Limb (tissue), 2 donors: ENCODE data around the gene KCTD7.
"Not testable (repeated sequence)": the region's sequence is repeated elsewhere in the genome, so short reads cannot be mapped to it uniquely, and the experiment has no call there.

ENCODE experiments used
- DNase-seq, 2 donors: peaks; one replicate each; pipeline ENCODE4 v3.0.0-alpha.2; 2016; ENCODE audit errors: extremely low spot score in 2 of 2

KCTD7 gene

DNA sequence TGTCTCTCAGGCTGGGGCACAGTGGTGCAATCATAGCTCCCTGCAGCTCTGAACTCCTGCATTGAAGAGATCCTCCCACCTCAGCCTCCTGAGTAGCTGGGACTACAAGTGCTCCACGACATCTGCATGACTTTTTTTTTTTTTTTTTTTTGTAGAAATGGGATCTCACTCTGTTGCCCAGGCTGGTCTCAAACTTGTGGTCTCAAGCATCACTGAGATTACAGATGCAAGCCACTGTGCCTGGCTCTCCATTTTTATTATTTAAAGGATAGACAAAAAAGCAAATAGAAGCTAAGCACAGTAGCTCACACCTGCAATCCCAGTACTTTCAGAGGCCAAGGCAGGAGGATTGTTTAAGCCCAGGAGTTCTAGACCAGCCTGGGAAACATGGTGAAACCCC, 13.0 kb upstream of the KCTD7 start:
- no peak for DNase-seq

DNA sequence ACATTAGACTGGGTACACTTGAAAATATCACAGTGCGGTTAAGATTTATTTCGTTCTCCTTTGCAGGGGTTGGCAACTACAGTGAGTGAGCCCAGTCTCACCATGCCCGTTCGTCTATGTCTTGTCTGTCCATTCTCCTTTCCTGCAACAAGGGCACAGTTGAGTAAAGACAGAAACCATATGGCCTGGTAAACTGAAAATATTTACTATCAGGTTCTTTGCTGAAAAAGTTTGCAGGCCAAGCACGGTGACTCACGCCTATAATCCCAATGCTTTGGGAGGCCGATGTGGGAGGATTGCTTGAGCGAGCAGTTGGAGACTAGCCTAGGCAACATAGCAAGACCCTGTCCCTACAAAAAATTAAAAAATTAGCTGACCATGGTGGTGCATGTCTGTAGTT, 11.4 kb upstream of the KCTD7 start:
- no peak for DNase-seq

DNA sequence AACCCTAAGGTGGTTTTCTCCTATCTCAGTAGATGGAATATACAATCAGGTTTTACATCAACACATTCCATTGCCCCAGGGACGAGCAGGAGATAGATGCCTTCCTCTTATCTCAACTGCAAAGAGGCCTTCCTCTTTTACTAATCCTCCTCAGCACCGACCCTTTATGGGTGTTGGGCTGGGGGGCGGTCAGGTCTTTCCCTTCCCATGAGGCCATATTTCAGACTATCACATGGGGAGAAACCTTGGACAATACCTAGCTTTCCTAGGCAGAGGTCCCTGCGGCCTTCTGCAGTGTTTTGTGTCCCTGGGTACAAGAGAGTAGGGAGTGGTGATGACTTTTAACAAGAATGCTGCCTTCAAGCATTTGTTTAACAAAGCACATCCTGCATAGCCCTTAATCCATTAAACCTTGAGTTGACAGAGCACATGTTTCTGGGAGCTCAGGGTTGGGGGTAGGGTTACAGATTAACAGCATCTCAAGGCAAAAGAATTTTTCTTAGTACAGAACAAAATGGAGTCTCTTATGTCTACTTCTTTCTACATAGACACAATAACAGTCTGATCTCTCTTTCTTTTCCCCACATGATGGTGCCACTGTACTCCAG, 9.2 kb upstream of the KCTD7 start:
- DNase-seq, result not testable (repeated sequence)

DNA sequence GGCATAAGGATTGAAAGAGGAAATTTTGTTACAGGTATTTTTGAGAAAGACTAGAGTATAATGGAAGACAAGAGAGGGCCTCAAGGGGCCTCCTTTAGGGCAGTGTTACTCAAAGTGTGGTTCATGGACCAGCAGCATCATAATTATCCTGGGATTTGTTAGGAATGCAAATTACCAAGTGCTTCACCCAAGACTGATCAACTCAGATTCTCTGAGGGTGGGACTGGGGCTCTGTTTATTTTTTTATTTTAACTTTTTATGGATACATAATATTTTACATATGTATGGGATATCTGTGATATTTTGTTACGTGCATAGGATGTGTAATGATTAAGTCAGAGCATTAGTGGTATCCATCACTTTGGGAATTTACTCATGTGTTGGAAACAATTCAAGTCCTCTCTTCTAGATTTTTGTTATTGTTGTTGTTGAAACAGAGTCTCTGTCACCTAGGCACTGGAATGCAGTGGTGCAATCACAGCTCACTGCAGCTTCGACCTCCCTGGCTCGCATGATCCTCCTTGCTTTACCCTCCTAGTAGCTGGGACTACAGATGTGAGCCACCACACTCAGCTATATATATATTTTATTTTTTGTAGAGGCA, 2.2 kb upstream of the KCTD7 start:
- no peak for DNase-seq

DNA sequence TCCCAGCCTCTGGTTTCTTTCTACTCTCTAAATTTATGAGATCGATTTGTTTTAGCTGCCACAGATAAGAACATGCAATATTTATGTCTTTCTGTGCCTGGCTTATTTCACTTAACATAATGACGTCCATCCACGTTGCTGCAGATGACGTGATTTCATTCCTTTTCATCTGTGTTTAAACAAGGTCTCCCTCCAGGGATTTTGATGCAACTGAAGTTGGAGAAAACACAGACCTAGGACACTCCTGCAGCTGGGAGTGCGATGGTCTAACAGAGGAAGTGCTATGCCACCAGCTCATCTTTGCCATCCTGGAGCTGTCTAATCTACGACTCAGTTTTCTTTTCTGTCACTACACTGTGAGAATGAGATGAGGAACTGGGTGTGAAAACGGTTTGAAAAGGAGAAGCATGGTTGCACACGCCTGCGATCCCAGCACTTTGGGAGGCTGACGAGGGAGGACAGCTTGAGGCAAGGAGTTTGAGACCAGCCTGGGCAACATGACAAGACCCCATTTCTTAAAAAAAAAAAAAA, 1.5 kb upstream of the KCTD7 start:
- DNase-seq, result no peak

DNA sequence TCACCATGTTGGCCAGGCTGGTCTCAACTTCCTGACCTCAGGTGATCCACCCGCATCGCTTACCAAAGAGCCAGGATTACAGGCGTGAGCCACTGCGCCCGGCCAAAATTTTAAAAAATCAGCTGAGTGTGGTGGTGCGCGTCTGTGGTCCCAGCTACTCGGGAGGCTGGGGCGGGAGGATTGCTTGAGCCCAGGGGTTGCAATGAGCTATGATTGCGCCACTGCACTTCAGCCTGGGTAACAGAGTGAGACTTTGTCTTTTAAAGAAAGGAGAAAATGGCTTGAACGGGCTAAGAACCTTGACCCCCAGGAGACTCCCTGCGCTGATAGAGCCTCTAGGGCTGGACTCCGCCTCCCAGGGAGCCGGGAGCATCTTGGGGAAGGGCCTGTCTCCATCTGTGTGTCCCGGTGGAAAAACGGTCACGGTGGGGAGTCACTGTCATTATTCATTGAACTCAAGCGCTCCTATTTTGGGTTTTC, 760 bp upstream of the KCTD7 start:
- DNase-seq, result no peak

DNA sequence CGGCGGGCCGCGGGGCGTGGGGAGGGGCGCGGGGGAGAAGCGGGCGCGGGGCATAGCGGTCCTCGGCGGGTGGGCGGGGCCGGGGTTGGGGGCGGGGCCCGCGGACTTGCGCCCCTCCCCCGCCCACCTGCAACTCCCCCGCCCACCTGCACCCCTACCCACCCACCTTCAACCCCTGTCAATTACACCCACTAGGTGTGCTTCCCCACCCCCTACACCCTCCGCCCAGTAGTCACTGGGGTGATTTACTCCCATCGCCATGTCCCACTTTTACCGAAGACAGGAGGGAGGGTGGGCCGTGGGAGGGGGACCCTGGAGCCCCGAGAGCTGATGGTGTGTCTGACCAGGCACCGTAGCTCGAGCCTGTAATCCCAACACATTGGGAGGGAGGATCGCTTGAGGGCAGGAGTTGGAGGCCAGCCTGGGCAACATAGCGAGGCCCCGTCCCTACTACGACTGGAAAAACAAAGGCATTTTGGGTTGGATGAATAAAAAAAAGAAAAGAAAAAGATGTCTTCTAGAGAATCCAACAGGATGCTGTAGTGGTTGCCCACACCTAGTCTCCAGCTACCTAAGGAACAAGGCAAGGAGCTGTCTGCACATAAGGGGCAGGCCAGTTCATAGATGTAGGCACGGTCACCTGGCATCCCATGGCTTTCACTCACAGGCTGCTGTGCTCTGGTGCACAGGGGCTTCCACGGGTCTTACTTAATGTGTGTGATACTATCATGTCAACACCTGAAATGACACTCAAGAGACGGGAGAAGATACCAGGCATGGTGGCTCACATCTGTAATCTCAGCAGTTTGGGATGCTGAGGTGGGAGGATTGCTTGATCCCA, 761 bp downstream of the KCTD7 start:
- DNase-seq, result peak in 1 of 2 donors; percentile 29

DNA sequence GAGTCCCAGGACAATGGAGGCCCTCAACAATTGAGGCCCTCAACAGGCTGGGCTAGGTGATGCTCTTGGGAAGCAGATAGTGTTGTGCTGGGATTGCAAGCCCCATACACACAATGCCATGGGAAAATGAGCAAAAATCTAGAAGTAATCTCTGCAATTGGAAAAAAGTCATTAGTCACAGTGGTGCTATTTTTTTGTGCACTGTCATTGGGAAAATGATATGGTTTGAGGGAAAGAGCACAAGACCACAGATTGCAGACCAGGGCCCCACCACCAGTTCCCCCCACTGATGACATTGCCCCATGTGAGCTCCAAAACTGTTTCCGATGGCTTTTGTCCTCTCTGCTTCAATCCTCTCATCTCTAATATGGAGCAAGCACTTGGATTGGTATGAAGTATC, 1.9 kb downstream of the KCTD7 start:
- no peak for DNase-seq

DNA sequence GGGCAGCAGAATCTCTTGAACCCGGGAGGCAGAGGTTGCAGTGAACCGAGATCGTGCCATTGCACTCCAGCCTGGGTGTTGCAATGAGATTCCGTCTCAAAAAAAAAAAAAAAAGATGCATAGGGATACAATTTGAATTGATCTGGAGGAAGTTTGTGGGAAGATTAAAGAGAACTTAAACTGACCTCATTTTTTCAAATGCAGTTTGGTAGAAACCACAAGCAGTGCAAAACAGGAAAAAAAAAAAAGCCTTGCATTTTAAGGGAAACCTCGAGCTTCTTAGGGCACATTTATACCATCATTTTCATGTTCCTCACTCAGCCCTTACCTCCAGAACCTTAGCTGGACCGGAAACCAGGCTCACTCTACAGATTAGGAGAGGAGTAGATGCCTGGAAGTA, 2.8 kb downstream of the KCTD7 start:
- DNase-seq, result no peak

DNA sequence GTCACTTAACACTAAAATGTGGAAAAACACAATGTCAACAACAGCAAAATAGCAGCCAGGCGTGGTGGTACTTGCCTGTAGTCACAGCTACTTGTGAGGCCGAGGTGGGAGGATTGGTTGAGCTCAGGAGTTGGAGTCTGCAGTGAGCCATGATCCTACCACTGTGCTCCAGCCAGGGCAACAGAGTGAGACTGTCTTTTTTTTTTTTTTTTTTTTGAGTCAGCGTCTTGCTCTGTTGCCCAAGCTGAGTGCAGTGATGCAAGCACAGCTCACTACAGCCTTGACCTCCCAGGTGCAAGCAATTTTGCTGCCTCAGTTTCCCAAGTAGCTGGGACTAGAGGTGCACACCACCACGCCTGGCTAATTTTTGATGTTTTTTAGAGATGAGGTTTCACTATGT, 6.1 kb downstream of the KCTD7 start:
- no peak for DNase-seq

DNA sequence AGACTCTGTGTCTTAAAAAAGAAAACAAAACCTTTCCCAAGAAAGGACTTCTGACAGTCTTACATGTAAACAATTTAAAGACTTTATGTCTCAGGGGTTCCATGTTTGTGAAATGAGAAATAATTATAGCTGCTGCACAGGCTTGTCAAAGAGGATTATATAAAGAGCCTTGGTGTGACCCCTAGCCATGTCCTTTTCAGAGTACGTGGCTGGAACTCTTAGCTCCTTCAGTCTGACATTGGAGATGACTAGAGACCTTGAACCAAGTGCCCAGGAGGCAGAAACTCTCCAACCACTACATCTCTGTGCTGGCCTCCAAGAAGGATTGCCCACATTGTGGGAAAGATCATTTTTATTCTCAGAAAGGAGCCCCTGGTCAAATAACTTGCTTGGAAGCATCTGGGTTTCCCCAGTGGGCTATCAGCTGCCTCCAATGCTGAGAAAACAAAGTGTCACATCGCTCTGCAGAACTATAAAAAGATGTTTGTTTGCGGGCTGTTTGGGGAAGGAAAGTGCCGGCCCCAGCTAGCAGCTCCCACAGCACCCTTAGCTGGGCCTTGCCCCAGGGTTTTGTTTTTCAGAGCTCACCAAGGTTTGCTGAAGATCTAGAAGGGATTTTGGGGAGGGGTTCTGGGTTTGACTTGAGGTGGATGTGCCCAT, 6.8 kb downstream of the KCTD7 start:
- not testable (repeated sequence) for DNase-seq

DNA sequence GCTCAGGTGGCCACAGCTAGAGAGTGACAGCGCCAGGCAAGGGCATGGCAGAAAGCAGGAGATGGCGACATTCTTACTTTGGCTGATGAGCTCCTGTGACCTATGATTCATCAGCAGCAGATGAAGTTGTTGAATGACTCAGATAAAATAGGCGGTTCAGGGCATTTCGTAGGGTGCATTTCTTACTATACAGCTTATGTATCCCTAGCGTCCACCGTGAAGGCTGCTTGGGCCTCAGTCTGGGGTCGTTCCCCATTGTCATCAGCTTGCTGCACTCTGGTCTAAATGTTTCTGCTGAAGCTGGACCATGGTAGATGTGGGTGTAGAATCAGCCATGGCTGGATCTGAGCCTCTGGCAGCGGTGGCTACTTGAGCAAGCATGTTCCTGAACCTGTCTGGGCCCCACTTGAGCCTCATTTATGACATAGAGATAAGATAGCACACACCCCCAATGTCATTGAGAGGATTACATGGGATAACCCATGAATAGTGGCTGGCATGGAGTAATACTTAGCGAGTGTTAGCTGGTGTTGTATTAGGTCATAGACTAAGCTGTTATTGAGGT, 7.4 kb downstream of the KCTD7 start:
- DNase-seq, result not testable (repeated sequence)

DNA sequence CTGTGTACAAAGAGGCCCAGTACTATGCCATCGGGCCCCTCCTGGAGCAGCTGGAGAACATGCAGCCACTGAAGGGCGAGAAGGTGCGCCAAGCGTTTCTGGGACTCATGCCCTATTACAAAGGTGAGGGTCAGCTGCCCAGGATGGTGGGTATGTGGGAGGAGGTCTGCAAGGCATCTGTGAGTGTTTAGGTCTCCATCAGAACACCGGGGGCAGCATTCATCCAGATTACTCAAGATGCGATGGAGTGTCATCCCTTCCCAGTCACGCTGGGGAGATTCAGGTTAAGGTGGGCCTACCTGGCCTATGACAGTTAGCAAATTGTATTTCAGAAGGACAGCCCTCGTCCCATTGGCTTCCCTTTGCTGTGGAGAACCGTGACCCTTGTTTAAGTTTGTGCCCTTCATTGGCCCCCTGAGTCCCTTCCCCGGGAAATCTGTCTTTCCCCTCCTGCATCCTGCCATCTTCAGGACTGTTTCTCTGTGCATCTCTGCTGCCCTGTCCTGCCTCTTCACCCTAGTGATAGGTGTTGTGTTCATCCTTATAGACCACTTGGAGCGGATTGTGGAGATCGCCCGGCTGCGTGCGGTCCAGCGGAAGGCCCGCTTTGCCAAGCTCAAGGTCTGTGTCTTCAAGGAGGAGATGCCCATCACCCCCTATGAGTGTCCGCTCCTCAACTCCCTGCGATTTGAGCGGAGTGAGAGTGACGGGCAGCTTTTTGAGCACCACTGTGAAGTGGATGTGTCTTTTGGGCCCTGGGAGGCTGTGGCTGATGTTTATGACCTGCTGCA, 9.8 kb downstream of the KCTD7 start:
- DNase-seq, result no peak

DNA sequence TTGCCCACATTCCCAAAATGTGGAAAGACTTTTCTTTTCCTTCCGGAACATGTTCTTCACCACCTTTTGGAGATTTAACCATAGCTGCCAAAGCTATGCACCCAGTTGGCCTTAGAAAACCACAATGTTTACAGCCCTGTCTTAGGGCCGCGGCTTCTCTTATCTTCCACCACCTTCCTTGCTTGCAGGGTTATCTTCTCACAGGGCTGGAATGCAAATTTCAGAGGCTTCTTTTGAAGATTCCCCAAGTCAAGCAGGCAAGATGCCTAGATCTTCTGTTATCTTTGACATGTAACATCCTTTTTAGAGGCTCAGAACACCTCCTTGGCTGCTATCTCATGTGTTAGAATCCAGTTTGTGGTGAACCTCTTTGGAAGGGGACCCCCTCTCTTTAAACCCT, 11.1 kb downstream of the KCTD7 start:
- DNase-seq, result no peak

DNA sequence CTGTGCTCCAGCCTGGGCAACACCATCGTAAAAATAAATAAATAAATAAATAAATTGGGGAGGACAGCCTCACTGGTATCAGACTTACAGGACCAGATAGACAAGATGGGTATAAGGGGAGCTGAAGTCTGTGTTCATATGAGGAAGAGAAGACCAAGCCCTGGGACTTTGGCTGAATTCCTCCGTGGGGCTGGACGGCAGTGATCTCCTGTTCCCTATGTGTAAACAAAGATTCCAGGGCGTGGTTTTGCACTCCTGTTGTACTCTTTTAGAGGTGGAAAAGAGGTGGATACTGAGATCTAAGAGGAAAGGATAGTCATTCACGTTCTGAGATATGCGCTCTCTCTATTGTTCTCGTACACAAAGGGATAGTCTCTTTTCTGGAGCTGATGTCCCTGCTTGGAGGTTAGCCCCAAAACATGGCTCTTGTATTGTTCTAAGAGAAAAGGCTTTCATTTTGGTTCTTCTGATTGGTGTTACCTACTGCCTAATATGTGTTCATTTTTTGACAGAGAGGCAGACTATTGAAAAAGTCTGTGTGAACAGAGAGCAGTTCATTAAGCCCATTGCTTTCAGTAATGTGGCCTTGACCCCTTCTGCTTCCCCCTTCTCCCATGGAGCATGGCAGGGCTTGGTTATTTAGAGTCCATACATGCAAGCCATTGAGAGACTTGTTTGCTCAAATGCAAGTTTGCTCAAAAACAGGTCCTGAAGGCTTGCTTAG, 12.3 kb downstream of the KCTD7 start:
- DNase-seq, result no peak

DNA sequence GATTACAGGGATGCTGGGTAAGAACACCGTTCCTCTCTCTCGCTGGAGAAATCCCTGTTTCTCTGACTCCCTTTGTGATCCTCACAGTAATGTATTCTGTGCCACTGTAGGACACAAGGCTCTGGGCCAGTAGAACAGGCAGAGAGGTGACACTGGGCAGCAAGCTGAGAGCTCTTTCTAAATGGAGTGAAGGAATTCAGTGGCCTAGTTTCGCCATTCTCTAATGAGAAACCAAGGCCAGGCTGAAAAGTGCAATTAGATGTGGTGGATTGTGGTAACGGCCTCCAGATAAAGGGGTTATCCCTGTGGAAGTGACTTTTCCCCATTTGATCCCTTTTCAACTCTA, 12.8 kb downstream of the KCTD7 start:
- DNase-seq, result no peak

DNA sequence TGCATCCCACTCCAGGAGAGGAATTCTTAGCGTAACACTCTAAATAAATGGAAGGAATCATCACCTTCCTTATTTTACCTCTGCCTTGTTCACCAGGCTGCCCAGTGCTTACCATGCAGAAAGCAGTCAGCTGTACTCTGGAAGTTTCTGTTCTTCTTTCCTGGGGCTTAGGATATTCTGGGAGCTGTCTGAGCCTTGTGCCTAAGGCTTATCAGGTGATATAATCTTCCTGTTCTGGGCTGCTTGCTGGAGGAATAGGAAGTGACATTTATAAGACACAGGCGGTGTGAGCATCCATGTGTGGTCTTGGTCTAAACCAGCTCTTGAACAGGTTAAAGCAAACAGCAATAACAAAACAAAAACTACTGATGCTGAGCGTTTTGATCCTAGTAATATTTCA, 13.5 kb downstream of the KCTD7 start:
- no peak for DNase-seq

DNA sequence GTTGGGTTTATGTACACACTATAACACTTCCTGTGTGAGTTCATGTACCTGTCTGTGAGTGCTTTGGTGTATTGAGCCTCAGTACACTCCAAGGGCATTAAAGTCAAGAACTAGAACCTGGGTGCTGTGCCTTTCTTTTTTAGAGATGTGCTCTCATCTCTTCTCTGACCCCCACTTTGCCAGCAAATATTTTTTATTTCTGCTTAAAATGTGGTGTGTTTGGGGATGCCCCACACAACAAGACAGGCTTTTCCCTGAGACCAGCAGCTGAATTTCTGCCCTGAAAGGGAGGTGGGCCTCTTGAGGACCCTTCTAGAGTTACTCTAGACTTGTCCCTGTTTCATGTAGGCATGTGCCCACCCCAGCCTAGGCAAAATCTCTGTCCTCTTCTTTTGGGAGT, 14.3 kb downstream of the KCTD7 start:
- DNase-seq, result no peak

DNA sequence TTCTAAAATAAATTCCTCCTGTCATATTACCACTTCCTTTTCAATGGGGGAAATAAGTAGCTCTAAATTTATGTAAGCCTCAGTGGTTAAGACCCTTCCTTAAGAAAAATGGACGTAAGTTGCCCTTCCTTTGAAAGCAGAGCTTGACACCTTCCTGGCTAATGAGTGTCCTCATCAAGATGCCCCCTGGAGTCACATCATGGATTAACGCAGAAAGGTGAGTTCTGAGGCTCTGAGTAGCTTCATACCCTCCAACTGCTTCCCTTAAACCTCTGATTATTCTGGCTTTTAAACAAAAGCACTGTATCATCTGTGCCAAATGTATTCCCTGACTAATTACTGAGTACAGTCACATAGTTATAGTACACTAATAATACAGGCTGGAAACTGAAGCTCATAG, 14.7 kb downstream of the KCTD7 start:
- DNase-seq, result no peak

DNA sequence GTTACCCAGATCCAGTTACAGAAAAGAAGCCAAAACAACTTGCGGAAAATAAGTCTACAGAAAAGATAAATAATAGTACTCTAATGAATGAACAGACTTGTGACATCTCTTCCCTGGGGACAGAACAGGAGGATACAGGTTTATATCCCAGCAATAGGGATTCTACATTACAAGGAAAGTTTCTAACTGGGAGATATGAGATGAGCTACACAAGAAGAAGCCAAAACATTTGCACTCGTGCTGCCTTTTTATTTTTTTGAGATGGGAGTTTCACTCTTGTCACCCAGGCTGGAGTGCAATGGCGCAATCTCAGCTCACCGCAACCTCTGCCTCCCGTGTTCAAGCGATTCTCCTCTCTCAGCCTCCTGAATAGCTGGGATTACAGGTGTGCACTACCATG, 22.3 kb downstream of the KCTD7 start:
- DNase-seq, result not testable (repeated sequence)
